Astrocyte (in vitro differentiated cells and primary cell): Measurements from ENCODE around the gene CFI.

Experiments
- EZH2 ChIP-seq: IDR thresholded peaks from 2 replicates; pipeline ENCODE4 v1.6.1; 2012; ENCODE audit warnings: mild to moderate bottlenecking, low read length, inconsistent platforms; ENCODE audit not compliant: insufficient read depth
- TF ChIP-seq, protein P1 (sequence below): IDR thresholded peaks from 2 replicates; pipeline ENCODE4 v1.5.1; 2011; ENCODE audit warnings: low read depth, mild to moderate bottlenecking, inconsistent platforms, low read length, moderate library complexity; ENCODE audit not compliant: insufficient read depth

GRCh38 chr4:109719604-109720003 is 82.2 kb downstream of the CFI start:
- TF ChIP-seq, protein P1, sequence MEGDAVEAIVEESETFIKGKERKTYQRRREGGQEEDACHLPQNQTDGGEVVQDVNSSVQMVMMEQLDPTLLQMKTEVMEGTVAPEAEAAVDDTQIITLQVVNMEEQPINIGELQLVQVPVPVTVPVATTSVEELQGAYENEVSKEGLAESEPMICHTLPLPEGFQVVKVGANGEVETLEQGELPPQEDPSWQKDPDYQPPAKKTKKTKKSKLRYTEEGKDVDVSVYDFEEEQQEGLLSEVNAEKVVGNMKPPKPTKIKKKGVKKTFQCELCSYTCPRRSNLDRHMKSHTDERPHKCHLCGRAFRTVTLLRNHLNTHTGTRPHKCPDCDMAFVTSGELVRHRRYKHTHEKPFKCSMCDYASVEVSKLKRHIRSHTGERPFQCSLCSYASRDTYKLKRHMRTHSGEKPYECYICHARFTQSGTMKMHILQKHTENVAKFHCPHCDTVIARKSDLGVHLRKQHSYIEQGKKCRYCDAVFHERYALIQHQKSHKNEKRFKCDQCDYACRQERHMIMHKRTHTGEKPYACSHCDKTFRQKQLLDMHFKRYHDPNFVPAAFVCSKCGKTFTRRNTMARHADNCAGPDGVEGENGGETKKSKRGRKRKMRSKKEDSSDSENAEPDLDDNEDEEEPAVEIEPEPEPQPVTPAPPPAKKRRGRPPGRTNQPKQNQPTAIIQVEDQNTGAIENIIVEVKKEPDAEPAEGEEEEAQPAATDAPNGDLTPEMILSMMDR: no peak
- TF ChIP-seq EZH2: no peak
